NCI-H1105 treated with DMSO at 0.1 percent for 48 hours (cell line): ENCODE data around the gene KCNK17.

ENCODE experiments used
- DNase-seq: peaks from one replicate; lab custom pipeline; 2025; lab: John Stamatoyannopoulos, UW

The KCNK17 gene

GRCh38 chr6:39314273-39314795 lies at the start of gene KCNK17:
Gene KCNK17, minus strand, starts transcription at chr6:39314419. Its CDS starts 99 bp downstream, at chr6:39314320.
- DNase-seq: no peak

- DNase-seq: no peak
Observed at GRCh38 chr6:39363280-39363679, 49.1 kb upstream of the KCNK17 start.

- peak; percentile 28 for DNase-seq
Observed at GRCh38 chr6:39362487-39362865, 48.3 kb upstream of the KCNK17 start.

- DNase-seq: peak; percentile 77
Observed at GRCh38 chr6:39361657-39362486, 47.7 kb upstream of the KCNK17 start.

GRCh38 chr6:39360378-39360777 lies 46.2 kb upstream of the KCNK17 start:
- no peak for DNase-seq

GRCh38 chr6:39357998-39358686 lies 43.9 kb upstream of the KCNK17 start:
- DNase-seq: peak; percentile 88

- no peak for DNase-seq
Observed at GRCh38 chr6:39353698-39354315, 39.6 kb upstream of the KCNK17 start.

- DNase-seq: no peak
Observed at GRCh38 chr6:39350723-39351505, 36.7 kb upstream of the KCNK17 start.

- no peak for DNase-seq
Observed at GRCh38 chr6:39348740-39349139, 34.5 kb upstream of the KCNK17 start.

GRCh38 chr6:39347906-39348585 lies 33.8 kb upstream of the KCNK17 start:
- peak; percentile 56 for DNase-seq

GRCh38 chr6:39347206-39347605 lies 33.0 kb upstream of the KCNK17 start:
- DNase-seq: no peak

- DNase-seq: no peak
Observed at GRCh38 chr6:39344821-39345280, 30.6 kb upstream of the KCNK17 start.

- DNase-seq: no peak
Observed at GRCh38 chr6:39343396-39343870, 29.2 kb upstream of the KCNK17 start.

GRCh38 chr6:39342692-39343395 lies 28.6 kb upstream of the KCNK17 start:
- peak; percentile 9 for DNase-seq

GRCh38 chr6:39341937-39342336 lies 27.7 kb upstream of the KCNK17 start:
- no peak for DNase-seq

GRCh38 chr6:39341352-39341751 lies 27.1 kb upstream of the KCNK17 start:
- no peak for DNase-seq

GRCh38 chr6:39339868-39340550 lies 25.8 kb upstream of the KCNK17 start:
- DNase-seq: peak; percentile 97

- DNase-seq: no peak
Observed at GRCh38 chr6:39339096-39339867, 25.1 kb upstream of the KCNK17 start.

GRCh38 chr6:39338397-39338796 lies 24.2 kb upstream of the KCNK17 start:
- no peak for DNase-seq
